NCI-H2107 treated with DMSO at 0.1 percent for 48 hours (cell line): ENCODE results near the gene CNTN5.

Experiments
- DNase-seq: peaks from one replicate; lab custom pipeline; 2025; ENCODE audit not compliant: unreplicated experiment; lab: John Stamatoyannopoulos, UW

Gene CNTN5

GRCh38 chr11:99162819-99163218, 142.1 kb downstream of the CNTN5 start:
- DNase-seq: no peak

GRCh38 chr11:99170591-99170990, 149.8 kb downstream of the CNTN5 start:
- DNase-seq: no peak

GRCh38 chr11:99171330-99171729, 150.6 kb downstream of the CNTN5 start:
- DNase-seq: no peak

- no peak for DNase-seq
Observed at GRCh38 chr11:99176430-99176829, 155.7 kb downstream of the CNTN5 start.

GRCh38 chr11:99177446-99177845, 156.7 kb downstream of the CNTN5 start:
- no peak for DNase-seq

- no peak for DNase-seq
Observed at GRCh38 chr11:99184146-99184545, 163.4 kb downstream of the CNTN5 start.

- no peak for DNase-seq
Observed at GRCh38 chr11:99188221-99188620, 167.5 kb downstream of the CNTN5 start.

- DNase-seq: no peak
Observed at GRCh38 chr11:99192716-99193115, 172.0 kb downstream of the CNTN5 start.

GRCh38 chr11:99197477-99197876, 176.7 kb downstream of the CNTN5 start:
- no peak for DNase-seq

GRCh38 chr11:99198215-99198614, 177.5 kb downstream of the CNTN5 start:
- no peak for DNase-seq

- DNase-seq: no peak
Observed at GRCh38 chr11:99199341-99199740, 178.6 kb downstream of the CNTN5 start.

- no peak for DNase-seq
Observed at GRCh38 chr11:99200720-99201119, 180.0 kb downstream of the CNTN5 start.

- no peak for DNase-seq
Observed at GRCh38 chr11:99208813-99209212, 188.1 kb downstream of the CNTN5 start.

- DNase-seq: no peak
Observed at GRCh38 chr11:99229544-99229943, 208.8 kb downstream of the CNTN5 start.

- DNase-seq: no peak
Observed at GRCh38 chr11:99234534-99234933, 213.8 kb downstream of the CNTN5 start.

- DNase-seq: no peak
Observed at GRCh38 chr11:99238401-99238800, 217.7 kb downstream of the CNTN5 start.

- DNase-seq: no peak
Observed at GRCh38 chr11:99240192-99241030, 219.7 kb downstream of the CNTN5 start.

GRCh38 chr11:99241066-99241465, 220.3 kb downstream of the CNTN5 start:
- DNase-seq: no peak

- DNase-seq: no peak
Observed at GRCh38 chr11:99244613-99245012, 223.9 kb downstream of the CNTN5 start.

GRCh38 chr11:99246199-99246598, 225.4 kb downstream of the CNTN5 start:
- no peak for DNase-seq

GRCh38 chr11:99256614-99257013, 235.9 kb downstream of the CNTN5 start:
- no peak for DNase-seq

- DNase-seq: no peak
Observed at GRCh38 chr11:99257131-99257530, 236.4 kb downstream of the CNTN5 start.

GRCh38 chr11:99260696-99261095, 239.9 kb downstream of the CNTN5 start:
- DNase-seq: no peak
